Measurements from ENCODE around the gene CYLD.

DNA sequence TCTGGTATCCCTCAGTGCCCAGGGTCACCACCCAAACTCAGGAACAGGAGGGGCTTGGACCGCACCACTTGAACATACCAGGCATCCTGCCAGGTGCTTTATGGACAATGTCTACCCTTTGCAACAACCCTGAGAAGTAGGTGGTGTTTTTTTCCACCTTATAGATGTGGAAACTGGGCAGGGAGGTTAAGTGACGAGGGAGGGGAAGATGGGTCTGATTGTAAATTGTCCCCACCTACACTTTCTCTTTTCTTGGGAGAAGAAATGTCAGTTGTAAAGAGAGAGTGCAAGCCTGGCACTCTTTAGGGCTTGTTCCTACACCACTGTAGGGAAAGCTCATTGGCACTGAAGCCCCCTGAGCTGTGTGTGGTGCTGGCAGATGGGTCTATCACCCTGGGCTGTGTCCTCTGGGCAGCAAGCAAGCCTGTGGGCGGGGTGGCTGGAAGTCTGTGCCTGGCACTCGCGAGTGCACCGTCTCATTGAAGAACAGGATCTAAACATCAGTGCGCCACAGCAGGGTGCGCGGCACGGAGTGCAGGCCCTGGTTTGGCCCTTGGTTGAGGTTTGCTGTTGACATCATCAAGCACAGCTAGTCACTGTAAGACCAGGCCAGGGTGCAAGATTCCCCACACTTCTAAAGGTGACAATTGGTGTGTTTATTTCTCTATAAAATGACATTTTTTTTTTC is 33.4 kb upstream of the CYLD start:
- TF ChIP-seq USF2 (IDR thresholded peaks at IDR 0.05; ENCODE audit: low read depth, low read length) (no peak), POLR2A (IDR thresholded peaks at IDR 0.05; ENCODE audit: low read depth, low read length) (no peak), RAD21 (IDR thresholded peaks at IDR 0.05; ENCODE audit: low read length) (no peak)
- TF ChIP-seq, protein P1, sequence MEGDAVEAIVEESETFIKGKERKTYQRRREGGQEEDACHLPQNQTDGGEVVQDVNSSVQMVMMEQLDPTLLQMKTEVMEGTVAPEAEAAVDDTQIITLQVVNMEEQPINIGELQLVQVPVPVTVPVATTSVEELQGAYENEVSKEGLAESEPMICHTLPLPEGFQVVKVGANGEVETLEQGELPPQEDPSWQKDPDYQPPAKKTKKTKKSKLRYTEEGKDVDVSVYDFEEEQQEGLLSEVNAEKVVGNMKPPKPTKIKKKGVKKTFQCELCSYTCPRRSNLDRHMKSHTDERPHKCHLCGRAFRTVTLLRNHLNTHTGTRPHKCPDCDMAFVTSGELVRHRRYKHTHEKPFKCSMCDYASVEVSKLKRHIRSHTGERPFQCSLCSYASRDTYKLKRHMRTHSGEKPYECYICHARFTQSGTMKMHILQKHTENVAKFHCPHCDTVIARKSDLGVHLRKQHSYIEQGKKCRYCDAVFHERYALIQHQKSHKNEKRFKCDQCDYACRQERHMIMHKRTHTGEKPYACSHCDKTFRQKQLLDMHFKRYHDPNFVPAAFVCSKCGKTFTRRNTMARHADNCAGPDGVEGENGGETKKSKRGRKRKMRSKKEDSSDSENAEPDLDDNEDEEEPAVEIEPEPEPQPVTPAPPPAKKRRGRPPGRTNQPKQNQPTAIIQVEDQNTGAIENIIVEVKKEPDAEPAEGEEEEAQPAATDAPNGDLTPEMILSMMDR (conservative IDR thresholded peaks at IDR 0.05; ENCODE audit: low read depth, low read length), result no peak

All from IMR-90 (cell line).